GM12865 (cell line): ENCODE results near the gene EMP3.

Source experiments
- DNase-seq: peaks from one replicate; pipeline ENCODE4 v3.0.0; 2010; ENCODE audit warnings: low read depth
- H3K4me3 ChIP-seq: 2 replicates; pipeline ENCODE4 v1.5.1; 2011; ENCODE audit warnings: mild to moderate bottlenecking, low read depth, low read length, control low read depth
- CTCF ChIP-seq: IDR thresholded peaks from 2 replicates; pipeline ENCODE4 v1.5.1; 2011; ENCODE audit warnings: low read length, control low read depth, low read depth, inconsistent platforms; ENCODE audit not compliant: insufficient read depth; ENCODE audit errors: missing control alignments

EMP3 gene

GRCh38 chr19:48359123-48359522, 33.8 kb downstream of the EMP3 start:
- no peak for TF ChIP-seq CTCF
- no peak overlapping the region for H3K4me3 ChIP-seq
- no peak for DNase-seq

GRCh38 chr19:48361912-48362311, 36.6 kb downstream of the EMP3 start:
- no peak for DNase-seq
- no peak overlapping the region for H3K4me3 ChIP-seq
- no peak for TF ChIP-seq CTCF

GRCh38 chr19:48362716-48363499, 37.6 kb downstream of the EMP3 start:
- no peak for TF ChIP-seq CTCF
- H3K4me3 ChIP-seq, result peak overlapping the region; percentile 87
- peak; percentile 96 for DNase-seq

- H3K4me3 ChIP-seq, result peak overlapping the region; percentile 87
- no peak for TF ChIP-seq CTCF
- no peak for DNase-seq
Observed at GRCh38 chr19:48363500-48363809, 38.1 kb downstream of the EMP3 start.

GRCh38 chr19:48363810-48364597, 38.7 kb downstream of the EMP3 start, which contains the start of the genes SYNGR4 and TMEM143:
TSS of gene SYNGR4 (plus strand) at chr19:48364367. CDS start at chr19:48365843, 1,476 bp downstream.
TSS of gene TMEM143 (minus strand) at chr19:48363940. CDS start at chr19:48363920, 20 bp downstream.
- TF ChIP-seq CTCF, result no peak
- peak; percentile 100 for DNase-seq
- H3K4me3 ChIP-seq, result peak within 1 kb of the TSS; percentile 87

- no peak for TF ChIP-seq CTCF
- DNase-seq, result no peak
- peak overlapping the region; percentile 60 for H3K4me3 ChIP-seq
Observed at GRCh38 chr19:48364598-48365348, 39.4 kb downstream of the EMP3 start.
